ENCODE data around the gene SMC3.

GRCh38 chr10:110617425-110618229 is 50.1 kb downstream of the SMC3 start:
- no peak for TF ChIP-seq ZZZ3 (CRISPR knock-in tag; IDR thresholded peaks at IDR 0.05; ENCODE audit: borderline replicate concordance)
- TF ChIP-seq GLMP (CRISPR knock-in tag; IDR thresholded peaks at IDR 0.05; ENCODE audit: borderline replicate concordance): no peak
- TF ChIP-seq RAD21 (CRISPR knock-in tag; IDR thresholded peaks at IDR 0.05): no peak
- no peak for TF ChIP-seq CTCF (CRISPR knock-in tag; IDR thresholded peaks at IDR 0.05)
- no peak for TF ChIP-seq RAD51 (IDR thresholded peaks at IDR 0.05; ENCODE audit: borderline replicate concordance)
- no peak for TF ChIP-seq SP2 (CRISPR knock-in tag; IDR thresholded peaks at IDR 0.05)
- TF ChIP-seq EZH2 (conservative IDR thresholded peaks at IDR 0.05; ENCODE audit: low read depth, low read length): no peak
- no peak for TF ChIP-seq THAP7 (CRISPR knock-in tag; IDR thresholded peaks at IDR 0.05)
